ENCODE data around the gene ZNF695. TPM values are rescaled to one million over a fixed set of nuclear protein-coding genes. Genes with fewer than 3 reads are reported as not detected.

Gene ZNF695
- polyA plus RNA-seq, 2 of the 4 experiments (the other 2 are of a cell fraction), result 2.6 to 3.3 TPM

- DNase-seq (ENCODE audit: low read depth in 1 of 2, low spot score in 1 of 2), result no peak
- POLR2A ChIA-PET, result no interaction called here
- H3K4me1 ChIP-seq, result no peaks in the 10 kb centered on the region
- no peak for FAIRE-seq
- ATAC-seq, result no peak
- peaks cover 70% of the 10 kb centered on the region for H3K9me3 ChIP-seq
- WGBS (ENCODE audit: missing lambda C conversion rate), result 58% methylated on average over 1 of the region's 1 CpG
- TF ChIP-seq RFX5 (IDR thresholded peaks at IDR 0.05) (no peak), SMC3 (IDR thresholded peaks at IDR 0.05) (no peak), GATA3 (IDR thresholded peaks at IDR 0.05; ENCODE audit: borderline replicate concordance) (peak; percentile 50; the same call in 1 of the 2 replicates)
- CTCF ChIA-PET, result no interaction called here
- no peak overlapping the region for H3K27ac ChIP-seq
- H3K4me3 ChIP-seq, result no peak overlapping the region
- H3K4me2 ChIP-seq, result no peak overlapping the region
Measured at GRCh38 chr1:246987083-246987690, 20.7 kb downstream of the ZNF695 start.

GRCh38 chr1:246978785-246979184, 29.1 kb downstream of the ZNF695 start:
- no peak for FAIRE-seq
- TF ChIP-seq HEYL (CRISPR knock-in tag; IDR thresholded peaks at IDR 0.05), result no peak
- no peak for TF ChIP-seq NFE2L2 (conservative IDR thresholded peaks at IDR 0.05; ENCODE audit: low read length)
- TF ChIP-seq KDM5A (IDR thresholded peaks at IDR 0.05), result no peak
- TF ChIP-seq, protein P1, sequence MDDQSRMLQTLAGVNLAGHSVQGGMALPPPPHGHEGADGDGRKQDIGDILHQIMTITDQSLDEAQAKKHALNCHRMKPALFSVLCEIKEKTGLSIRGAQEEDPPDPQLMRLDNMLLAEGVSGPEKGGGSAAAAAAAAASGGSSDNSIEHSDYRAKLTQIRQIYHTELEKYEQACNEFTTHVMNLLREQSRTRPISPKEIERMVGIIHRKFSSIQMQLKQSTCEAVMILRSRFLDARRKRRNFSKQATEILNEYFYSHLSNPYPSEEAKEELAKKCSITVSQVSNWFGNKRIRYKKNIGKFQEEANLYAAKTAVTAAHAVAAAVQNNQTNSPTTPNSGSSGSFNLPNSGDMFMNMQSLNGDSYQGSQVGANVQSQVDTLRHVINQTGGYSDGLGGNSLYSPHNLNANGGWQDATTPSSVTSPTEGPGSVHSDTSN (IDR thresholded peaks at IDR 0.05), result no peak
- TF ChIP-seq HOXB5 (CRISPR knock-in tag; IDR thresholded peaks at IDR 0.05), result no peak
- TF ChIP-seq JUNB (IDR thresholded peaks at IDR 0.05), result no peak
- TF ChIP-seq EP300 (IDR thresholded peaks at IDR 0.05), result no peak
- no peak for TF ChIP-seq EHMT2 (IDR thresholded peaks at IDR 0.05; ENCODE audit: low read depth)
- no peak for TF ChIP-seq RARB (CRISPR knock-in tag; IDR thresholded peaks at IDR 0.05)
- no peak for TF ChIP-seq JUN (IDR thresholded peaks at IDR 0.05)
- no peak for TF ChIP-seq REST (IDR thresholded peaks at IDR 0.05)
- no peak for TF ChIP-seq GATA3 (IDR thresholded peaks at IDR 0.05; ENCODE audit: borderline replicate concordance)
- TF ChIP-seq ESRRA (IDR thresholded peaks at IDR 0.05; ENCODE audit: borderline replicate concordance, low read length), result no peak
- no peak for TF ChIP-seq RFX5 (IDR thresholded peaks at IDR 0.05)
- no peak for TF ChIP-seq FOSB (CRISPR knock-in tag; IDR thresholded peaks at IDR 0.05)
- TF ChIP-seq FOXS1 (CRISPR knock-in tag; IDR thresholded peaks at IDR 0.05), result no peak
- CTCF ChIA-PET, result no interaction called here
- Histone ChIP-seq H3K27ac (no peak overlapping the region), H3K4me1 (no peaks in the 10 kb centered on the region), H3K4me3 (no peak overlapping the region), H3K9me3 (peaks cover 64% of the 10 kb centered on the region), H3K4me2 (no peak overlapping the region)
- WGBS (ENCODE audit: missing lambda C conversion rate), result 76% methylated on average over 6 of the region's 6 CpGs
- DNase-seq (ENCODE audit: low read depth in 1 of 2, low spot score in 1 of 2), result no peak
- POLR2A ChIA-PET, result no interaction called here
- ATAC-seq, result no peak

DNA sequence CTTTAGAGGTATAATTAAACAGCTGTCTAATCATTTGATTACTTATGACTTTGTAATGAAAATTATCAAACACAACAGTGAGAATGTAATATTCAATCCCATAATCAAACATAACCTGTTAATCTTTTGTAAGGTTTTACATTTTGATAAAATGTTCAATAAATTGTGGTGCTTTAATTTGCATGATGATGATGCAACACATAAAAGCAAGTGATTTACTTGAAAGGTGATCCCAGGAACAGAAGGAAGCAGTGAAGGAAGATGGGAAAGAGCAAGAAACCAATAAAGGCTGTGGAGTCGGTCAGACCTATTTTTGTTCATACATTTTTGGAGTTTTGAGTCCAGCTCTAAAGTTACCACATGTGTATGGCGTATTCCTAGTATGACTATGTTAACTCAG, 29.6 kb downstream of the ZNF695 start:
- Histone ChIP-seq H3K4me3 (no peak overlapping the region), H3K4me1 (no peaks in the 10 kb centered on the region), H3K9me3 (peaks cover 64% of the 10 kb centered on the region), H3K27ac (no peak overlapping the region), H3K4me2 (no peak overlapping the region)
- DNase-seq (ENCODE audit: low read depth in 1 of 2, low spot score in 1 of 2) (no peak), ATAC-seq (no peak), FAIRE-seq (no peak)
- ChIA-PET CTCF (no interaction called here), POLR2A (no interaction called here)
- 43% methylated on average over 2 of the region's 2 CpGs for WGBS (ENCODE audit: missing lambda C conversion rate)
- TF ChIP-seq SREBF2 (IDR thresholded peaks at IDR 0.05) (no peak), RAD21 (conservative IDR thresholded peaks at IDR 0.05 in 1 of 2, IDR thresholded peaks at IDR 0.05 in 1 of 2) (no peak), MAFK (IDR thresholded peaks at IDR 0.05; ENCODE audit: partially characterized antibody) (no peak), CBX2 (IDR thresholded peaks at IDR 0.05; ENCODE audit: borderline replicate concordance, low read depth) (no peak), ESRRA (IDR thresholded peaks at IDR 0.05; ENCODE audit: borderline replicate concordance, low read length) (no peak), ZSCAN20 (CRISPR knock-in tag; IDR thresholded peaks at IDR 0.05) (no peak), SMC3 (IDR thresholded peaks at IDR 0.05) (no peak), ZNF302 (CRISPR knock-in tag; IDR thresholded peaks at IDR 0.05) (no peak), HEYL (CRISPR knock-in tag; IDR thresholded peaks at IDR 0.05) (no peak), POLR2AphosphoS2 (conservative IDR thresholded peaks at IDR 0.05; ENCODE audit: low read length) (no peak), MYC (IDR thresholded peaks at IDR 0.05; ENCODE audit: borderline replicate concordance, low read length) (no peak), NFE2L2 (conservative IDR thresholded peaks at IDR 0.05; ENCODE audit: low read length) (no peak), HOXB13 (CRISPR knock-in tag; IDR thresholded peaks at IDR 0.05; ENCODE audit: low read depth) (no peak), EHF (CRISPR knock-in tag; IDR thresholded peaks at IDR 0.05) (no peak)
- TF ChIP-seq, protein P2, sequence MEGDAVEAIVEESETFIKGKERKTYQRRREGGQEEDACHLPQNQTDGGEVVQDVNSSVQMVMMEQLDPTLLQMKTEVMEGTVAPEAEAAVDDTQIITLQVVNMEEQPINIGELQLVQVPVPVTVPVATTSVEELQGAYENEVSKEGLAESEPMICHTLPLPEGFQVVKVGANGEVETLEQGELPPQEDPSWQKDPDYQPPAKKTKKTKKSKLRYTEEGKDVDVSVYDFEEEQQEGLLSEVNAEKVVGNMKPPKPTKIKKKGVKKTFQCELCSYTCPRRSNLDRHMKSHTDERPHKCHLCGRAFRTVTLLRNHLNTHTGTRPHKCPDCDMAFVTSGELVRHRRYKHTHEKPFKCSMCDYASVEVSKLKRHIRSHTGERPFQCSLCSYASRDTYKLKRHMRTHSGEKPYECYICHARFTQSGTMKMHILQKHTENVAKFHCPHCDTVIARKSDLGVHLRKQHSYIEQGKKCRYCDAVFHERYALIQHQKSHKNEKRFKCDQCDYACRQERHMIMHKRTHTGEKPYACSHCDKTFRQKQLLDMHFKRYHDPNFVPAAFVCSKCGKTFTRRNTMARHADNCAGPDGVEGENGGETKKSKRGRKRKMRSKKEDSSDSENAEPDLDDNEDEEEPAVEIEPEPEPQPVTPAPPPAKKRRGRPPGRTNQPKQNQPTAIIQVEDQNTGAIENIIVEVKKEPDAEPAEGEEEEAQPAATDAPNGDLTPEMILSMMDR (IDR thresholded peaks at IDR 0.05), result no peak
- TF ChIP-seq, protein P1 (IDR thresholded peaks at IDR 0.05), result no peak
